CD14-positive monocyte (primary cell): Measurements from ENCODE around the gene TMEM44. TPM values are rescaled to one million over a fixed set of nuclear protein-coding genes. Genes with fewer than 3 reads are reported as not detected.

Experiments
- DNase-seq, 3 donors: peaks; one replicate each; pipeline ENCODE4 v3.0.0-alpha.2; 2011 to 2022
- H2AFZ ChIP-seq: 2 replicates; pipeline ENCODE4 v1.6.0; 2012; ENCODE audit warnings: mild to moderate bottlenecking, low read depth, low read length, inconsistent platforms; ENCODE audit not compliant: insufficient read depth, poor library complexity, severe bottlenecking
- H3K27ac ChIP-seq, 2 donors: 1 replicate in 1 of 2; 2 replicates in 1 of 2; pipeline ENCODE4 v1.5.1; 2012 to 2013; ENCODE audit warnings: low read length in 2 of 2, control low read depth in 1 of 2, inconsistent platforms in 1 of 2, low read depth in 1 of 2, mild to moderate bottlenecking in 1 of 2
- H3K27me3 ChIP-seq, 2 donors: one replicate each; pipeline versions ENCODE4 v1.6.0 to v1.6.1; 2011 to 2013; ENCODE audit warnings: low read length in 2 of 2; ENCODE audit not compliant: control insufficient read depth in 2 of 2, insufficient read depth in 2 of 2
- H3K36me3 ChIP-seq, 2 donors: replicated peaks in 1 of 2; 1 replicate in 1 of 2; 2 replicates in 1 of 2; pipeline versions ENCODE4 v1.5.1 to v1.6.1; 2012 to 2013; ENCODE audit warnings: low read length in 2 of 2, control low read depth in 1 of 2, inconsistent platforms in 1 of 2, mild to moderate bottlenecking in 1 of 2; ENCODE audit not compliant: insufficient read depth in 2 of 2, control insufficient read depth in 1 of 2
- H3K4me1 ChIP-seq, 2 donors: 1 replicate in 1 of 2; 2 replicates in 1 of 2; pipeline versions ENCODE4 v1.5.1 to v1.6.1; 2012 to 2013; ENCODE audit warnings: low read length in 2 of 2, control low read depth in 1 of 2, inconsistent platforms in 1 of 2, mild to moderate bottlenecking in 1 of 2, moderate library complexity in 1 of 2; ENCODE audit not compliant: insufficient read depth in 2 of 2, control insufficient read depth in 1 of 2
- H3K4me2 ChIP-seq: replicated peaks from 2 replicates; pipeline ENCODE3; 2012; ENCODE audit warnings: low read length, moderate library complexity, mild to moderate bottlenecking; ENCODE audit not compliant: poor library complexity, severe bottlenecking; ENCODE audit errors: extremely low read depth
- H3K4me3 ChIP-seq, 3 experiments: fragments of 200-600 bp in 1 of 3; sonication (generic) in 1 of 3; replicated peaks in 1 of 3; 1 replicate in 2 of 3; 2 replicates in 1 of 3; pipeline ENCODE4 v1.5.1; 2011 to 2013; ENCODE audit warnings: low read length in 3 of 3, mild to moderate bottlenecking in 3 of 3, control low read depth in 2 of 3, low read depth in 2 of 3, inconsistent platforms in 1 of 3, moderate library complexity in 1 of 3
- H3K79me2 ChIP-seq: 2 replicates; pipeline ENCODE4 v1.6.0; 2012; ENCODE audit warnings: mild to moderate bottlenecking, control low read depth, inconsistent platforms, low read length, moderate library complexity; ENCODE audit not compliant: insufficient read depth
- H3K9ac ChIP-seq: 2 replicates; pipeline ENCODE4 v1.6.0; 2017; ENCODE audit warnings: low read length, mild to moderate bottlenecking; ENCODE audit not compliant: insufficient read depth, poor library complexity, severe bottlenecking
- H3K9me3 ChIP-seq, 2 donors: replicated peaks in 1 of 2; 1 replicate in 1 of 2; 2 replicates in 1 of 2; pipeline versions ENCODE4 v1.5.1 to v1.6.1; 2012 to 2013; ENCODE audit warnings: low read length in 2 of 2, control low read depth in 1 of 2; ENCODE audit not compliant: control insufficient read depth in 1 of 2, insufficient read depth in 1 of 2
- H4K20me1 ChIP-seq: 2 replicates; pipeline ENCODE4 v1.6.0; 2012; ENCODE audit warnings: mild to moderate bottlenecking, low read length, control low read depth, moderate library complexity; ENCODE audit not compliant: insufficient read depth
- H3K27ac Mint-ChIP-seq, 7 donors: one replicate each; pipeline ENCODE4 v1.8.0; 2020; ENCODE audit warnings: mild to moderate bottlenecking in 7 of 7, mixed read lengths in 7 of 7, moderate library complexity in 6 of 7, inconsistent platforms in 2 of 7
- H3K27me3 Mint-ChIP-seq, 3 donors: one replicate each; pipeline ENCODE4 v1.8.0; 2021 to 2022; ENCODE audit warnings: low read depth in 3 of 3, mild to moderate bottlenecking in 3 of 3, mixed read lengths in 3 of 3, moderate library complexity in 3 of 3, inconsistent platforms in 1 of 3
- H3K36me3 Mint-ChIP-seq, 2 donors: one replicate each; pipeline ENCODE4 v1.8.0; 2020; ENCODE audit warnings: mixed read lengths in 2 of 2, inconsistent platforms in 1 of 2, mild to moderate bottlenecking in 1 of 2
- H3K4me1 Mint-ChIP-seq: one replicate; pipeline ENCODE4 v1.8.0; 2020; ENCODE audit warnings: mild to moderate bottlenecking, mixed read lengths
- H3K4me3 Mint-ChIP-seq, 2 donors: one replicate each; pipeline ENCODE4 v1.8.0; 2020; ENCODE audit warnings: mild to moderate bottlenecking in 2 of 2, mixed read lengths in 2 of 2, moderate library complexity in 1 of 2
- H3K9me3 Mint-ChIP-seq, 7 donors: one replicate each; pipeline ENCODE4 v1.8.0; 2020 to 2022; ENCODE audit warnings: mixed read lengths in 7 of 7, mild to moderate bottlenecking in 6 of 7, moderate library complexity in 6 of 7, inconsistent platforms in 2 of 7
- WGBS: methylation state at CpG from one replicate; pipeline ENCODE4 v1.1.5; 2013; ENCODE audit warnings: missing lambda C conversion rate; ENCODE audit not compliant: insufficient coverage; 5-methylcytosine and 5-hydroxymethylcytosine counted together
- intact Hi-C, 2 donors: fragments of 100-400 bp; cut with micrococcal nuclease; formaldehyde crosslinking; loops; one replicate each; pipeline versions ENCODE4 v1.15.0 to v1.15.1; 2023
- polyA plus RNA-seq, 3 donors: library from polyadenylated mRNA; depleted of rRNA in 1 of 3; unstranded in 2 of 3; stranded (reverse) in 1 of 3; fragments of 300-500 nt in 2 of 3; fragments of >200 nt in 1 of 3; fragmentation: Illumina TruSeq in 2 of 3; gene quantifications; 1 replicate in 2 of 3; 2 replicates in 1 of 3; pipeline ENCODE4 v1.2.3, GENCODE V29; 2012 to 2021
- TF ChIP-seq, protein P1 (sequence below): fragments of 200-600 bp; IDR thresholded peaks from one replicate; pipeline ENCODE4 v1.8.0; 2022; ENCODE audit warnings: antibody characterized with exemption, mild to moderate bottlenecking

The TMEM44 gene
- polyA plus RNA-seq, 3 donors, result 0.68 TPM; not detected in 2

DNA sequence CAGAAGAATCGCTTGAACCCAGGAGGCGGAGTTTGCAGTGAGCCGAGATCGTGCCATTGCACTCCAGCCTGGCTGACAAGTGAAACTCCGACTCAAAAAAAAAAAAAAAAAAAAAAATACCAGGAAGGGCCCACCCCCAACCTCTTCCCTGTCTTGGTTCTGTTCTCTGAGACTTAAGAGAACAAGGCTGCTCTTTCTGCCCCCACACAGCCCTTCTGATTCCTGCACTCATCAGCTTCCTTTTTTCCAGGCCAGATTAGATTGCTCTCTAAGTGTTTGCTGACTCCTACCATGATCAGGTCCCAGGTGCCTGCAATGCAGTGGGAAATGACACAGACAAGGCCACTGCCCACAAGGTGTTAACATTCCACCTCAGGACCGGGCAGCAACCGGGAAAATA lies 13.0 kb downstream of the TMEM44 start:
- no peaks in the 10 kb centered on the region for H3K27me3 Mint-ChIP-seq
- no peaks in the 10 kb centered on the region for H4K20me1 ChIP-seq
- H2AFZ ChIP-seq, result no peak overlapping the region
- 92% methylated on average over 2 of the region's 7 CpGs for WGBS
- H3K36me3 ChIP-seq, result no peaks in the 10 kb centered on the region
- no peaks in the 10 kb centered on the region for H3K27me3 ChIP-seq
- H3K36me3 Mint-ChIP-seq, result peaks cover 0 to 2% of the 10 kb centered on the region in 2 donors
- H3K27ac Mint-ChIP-seq, result no peak overlapping the region
- H3K27ac ChIP-seq, result no peak overlapping the region
- no peak for DNase-seq
- H3K4me3 Mint-ChIP-seq, result no peak overlapping the region
- peaks cover 7% of the 10 kb centered on the region for H3K4me1 Mint-ChIP-seq
- peaks cover 0 to 2% (median 0%) of the 10 kb centered on the region in 7 donors for H3K9me3 Mint-ChIP-seq
- intact Hi-C loops, result no loop called here
- TF ChIP-seq, protein P1, sequence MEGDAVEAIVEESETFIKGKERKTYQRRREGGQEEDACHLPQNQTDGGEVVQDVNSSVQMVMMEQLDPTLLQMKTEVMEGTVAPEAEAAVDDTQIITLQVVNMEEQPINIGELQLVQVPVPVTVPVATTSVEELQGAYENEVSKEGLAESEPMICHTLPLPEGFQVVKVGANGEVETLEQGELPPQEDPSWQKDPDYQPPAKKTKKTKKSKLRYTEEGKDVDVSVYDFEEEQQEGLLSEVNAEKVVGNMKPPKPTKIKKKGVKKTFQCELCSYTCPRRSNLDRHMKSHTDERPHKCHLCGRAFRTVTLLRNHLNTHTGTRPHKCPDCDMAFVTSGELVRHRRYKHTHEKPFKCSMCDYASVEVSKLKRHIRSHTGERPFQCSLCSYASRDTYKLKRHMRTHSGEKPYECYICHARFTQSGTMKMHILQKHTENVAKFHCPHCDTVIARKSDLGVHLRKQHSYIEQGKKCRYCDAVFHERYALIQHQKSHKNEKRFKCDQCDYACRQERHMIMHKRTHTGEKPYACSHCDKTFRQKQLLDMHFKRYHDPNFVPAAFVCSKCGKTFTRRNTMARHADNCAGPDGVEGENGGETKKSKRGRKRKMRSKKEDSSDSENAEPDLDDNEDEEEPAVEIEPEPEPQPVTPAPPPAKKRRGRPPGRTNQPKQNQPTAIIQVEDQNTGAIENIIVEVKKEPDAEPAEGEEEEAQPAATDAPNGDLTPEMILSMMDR, result no peak
- H3K9ac ChIP-seq, result no peak overlapping the region
- no peaks in the 10 kb centered on the region for H3K79me2 ChIP-seq
- H3K4me1 ChIP-seq, result no peaks in the 10 kb centered on the region
- H3K4me3 ChIP-seq, result no peak overlapping the region
- no peak overlapping the region for H3K4me2 ChIP-seq
- H3K9me3 ChIP-seq, result no peaks in the 10 kb centered on the region

DNA sequence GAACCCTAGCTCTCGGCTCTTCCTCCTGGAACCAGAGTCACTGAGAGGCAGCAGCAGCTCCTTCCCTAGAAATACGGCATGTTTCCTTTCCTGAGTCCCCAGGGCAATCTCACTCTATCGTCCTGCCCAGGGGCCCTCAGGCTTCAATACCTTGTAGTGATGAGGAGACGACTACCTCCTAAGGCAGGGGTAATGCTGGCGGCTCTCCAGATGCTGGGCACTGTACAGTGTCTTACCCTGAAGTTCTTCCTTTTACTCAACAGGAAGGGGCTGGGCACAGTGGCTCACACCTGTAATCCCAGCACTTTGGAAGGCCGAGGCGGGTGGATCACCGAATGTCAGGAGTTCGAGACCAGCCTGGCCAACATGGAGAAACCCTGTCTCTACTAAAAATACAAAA lies 13.5 kb downstream of the TMEM44 start:
- H3K9me3 Mint-ChIP-seq, result peaks cover 0 to 2% (median 0%) of the 10 kb centered on the region in 7 donors
- H3K27ac Mint-ChIP-seq, result no peak overlapping the region
- Histone ChIP-seq H3K36me3 (no peaks in the 10 kb centered on the region), H3K27me3 (no peaks in the 10 kb centered on the region), H3K9ac (no peak overlapping the region), H3K4me3 (no peak overlapping the region), H4K20me1 (no peaks in the 10 kb centered on the region), H3K4me1 (no peaks in the 10 kb centered on the region), H3K9me3 (no peaks in the 10 kb centered on the region), H3K27ac (no peak overlapping the region), H3K79me2 (no peaks in the 10 kb centered on the region), H3K4me2 (no peak overlapping the region), H2AFZ (no peak overlapping the region)
- TF ChIP-seq, protein P1, result no peak
- intact Hi-C loops, result no loop called here
- no peak overlapping the region for H3K4me3 Mint-ChIP-seq
- no peak for DNase-seq
- H3K27me3 Mint-ChIP-seq, result no peaks in the 10 kb centered on the region
- 88% methylated on average over 6 of the region's 9 CpGs for WGBS
- peaks cover 0 to 2% of the 10 kb centered on the region in 2 donors for H3K36me3 Mint-ChIP-seq
- peaks cover 7% of the 10 kb centered on the region for H3K4me1 Mint-ChIP-seq
